HG03108 (cell line): ENCODE results near the gene SLC22A4.

ENCODE experiments used
- ATAC-seq: cut with Tn5 transposase; IDR thresholded peaks from one replicate; pipeline ENCODE4 v1.9.1; 2021; ENCODE audit warnings: moderate library complexity; ENCODE audit not compliant: unreplicated experiment

Gene SLC22A4

GRCh38 chr5:132293992-132294727 is at the start of gene SLC22A4:
TSS of gene SLC22A4 (plus strand) at chr5:132294394. CDS start at chr5:132294617, 223 bp downstream.
- peak; percentile 59 for ATAC-seq

DNA sequence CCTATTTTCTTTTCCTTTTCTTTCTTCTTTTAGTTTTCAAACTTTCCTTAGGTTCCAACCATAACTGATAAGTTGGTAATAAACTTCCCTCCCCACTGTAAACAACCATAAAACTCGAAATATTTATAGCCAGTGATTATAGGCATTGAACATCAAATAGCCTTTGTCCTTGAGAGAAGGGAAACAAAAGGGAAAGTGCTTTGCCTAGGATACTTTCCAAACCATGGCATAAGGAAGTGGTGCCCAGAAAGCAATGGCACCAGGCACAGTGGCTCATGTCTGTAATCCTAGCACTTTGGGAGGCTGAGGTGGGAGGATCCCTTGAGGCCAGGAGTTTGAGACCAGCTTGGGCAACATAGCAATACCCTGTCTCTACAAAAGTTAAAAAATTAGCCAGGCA is 48.6 kb upstream of the SLC22A4 start:
- no peak for ATAC-seq

- no peak for ATAC-seq
Observed at GRCh38 chr5:132246806-132247205, 47.4 kb upstream of the SLC22A4 start.

- no peak for ATAC-seq
Observed at GRCh38 chr5:132250547-132250946, 43.6 kb upstream of the SLC22A4 start.

GRCh38 chr5:132251220-132251725 is 42.9 kb upstream of the SLC22A4 start:
- no peak for ATAC-seq

GRCh38 chr5:132253008-132253441 is 41.2 kb upstream of the SLC22A4 start:
- ATAC-seq, result no peak

DNA sequence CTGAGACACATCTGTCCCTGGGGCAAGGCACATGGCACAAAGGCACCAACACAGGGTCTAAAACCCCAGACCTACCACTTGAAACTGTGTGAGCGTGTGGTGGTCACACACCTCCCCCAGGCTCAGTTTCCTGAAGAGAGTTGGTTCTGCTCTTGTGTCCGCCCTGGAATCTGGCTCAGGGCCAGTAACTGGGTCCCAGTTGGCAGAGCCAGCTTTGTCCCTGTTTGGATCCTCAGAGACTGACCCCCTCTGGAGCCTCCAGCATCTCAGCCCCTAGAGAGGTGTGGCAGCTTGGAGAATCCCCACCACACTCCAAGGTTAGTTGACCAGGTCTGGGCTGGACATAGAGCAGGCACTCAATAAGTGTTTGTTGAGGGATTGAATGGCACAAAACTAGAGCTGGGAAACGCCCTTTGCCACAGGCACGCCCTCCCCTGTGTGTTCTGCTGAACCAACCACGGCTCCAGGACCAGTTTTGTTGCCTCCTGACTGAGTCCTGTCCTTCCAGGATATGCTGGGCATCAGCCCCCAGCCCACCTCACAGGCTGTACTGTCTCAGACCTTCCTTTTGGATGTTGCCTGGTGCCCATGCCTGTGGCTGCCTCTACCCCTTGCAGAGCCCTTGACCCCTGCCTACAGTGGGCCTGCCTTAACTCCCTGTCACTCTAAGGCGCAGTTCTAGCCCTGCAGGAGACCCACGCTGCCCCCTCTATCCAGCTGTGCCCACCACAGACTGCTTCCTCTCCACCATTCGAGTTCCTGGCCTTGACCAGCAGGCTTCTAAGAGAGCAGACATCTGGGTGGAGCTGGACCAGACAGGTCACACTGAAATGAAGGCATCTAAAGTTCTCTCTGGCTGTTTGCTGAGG is 40.5 kb upstream of the SLC22A4 start:
- no peak for ATAC-seq

DNA sequence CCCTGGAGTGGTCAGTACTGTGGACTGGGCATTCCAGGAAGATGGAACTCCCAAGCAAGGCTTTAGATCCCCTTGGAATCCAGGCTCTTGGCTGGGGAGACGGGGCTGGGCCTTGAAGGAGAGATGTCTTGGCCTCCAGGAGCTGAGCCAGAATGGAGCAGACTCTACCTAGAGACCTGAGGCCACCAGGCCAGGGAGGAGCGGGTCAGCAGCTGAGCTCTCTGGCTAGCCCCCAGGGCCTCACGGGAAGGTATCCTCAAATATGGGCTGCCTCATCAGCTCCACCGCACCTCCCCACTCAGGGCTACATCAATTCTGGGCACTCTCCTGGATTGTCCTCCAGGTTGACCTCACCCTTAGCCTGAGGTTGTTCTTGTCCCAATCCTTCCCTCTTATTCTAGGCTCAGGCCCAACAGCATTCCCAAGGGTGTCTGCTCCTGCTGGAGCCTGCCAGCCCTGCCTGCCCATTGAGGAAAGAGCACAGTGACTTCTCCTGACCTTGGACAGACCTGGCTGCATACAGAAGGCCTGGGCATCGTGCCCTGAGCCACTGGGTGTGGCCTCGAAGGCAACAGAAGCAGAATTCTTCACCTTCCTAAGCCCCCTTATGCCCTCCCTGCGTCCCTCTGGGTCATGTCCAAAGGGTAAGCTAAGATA is 39.7 kb upstream of the SLC22A4 start:
- ATAC-seq, result no peak

- no peak for ATAC-seq
Observed at GRCh38 chr5:132256086-132256782, 38.0 kb upstream of the SLC22A4 start.

- no peak for ATAC-seq
Observed at GRCh38 chr5:132256783-132257130, 37.4 kb upstream of the SLC22A4 start.

DNA sequence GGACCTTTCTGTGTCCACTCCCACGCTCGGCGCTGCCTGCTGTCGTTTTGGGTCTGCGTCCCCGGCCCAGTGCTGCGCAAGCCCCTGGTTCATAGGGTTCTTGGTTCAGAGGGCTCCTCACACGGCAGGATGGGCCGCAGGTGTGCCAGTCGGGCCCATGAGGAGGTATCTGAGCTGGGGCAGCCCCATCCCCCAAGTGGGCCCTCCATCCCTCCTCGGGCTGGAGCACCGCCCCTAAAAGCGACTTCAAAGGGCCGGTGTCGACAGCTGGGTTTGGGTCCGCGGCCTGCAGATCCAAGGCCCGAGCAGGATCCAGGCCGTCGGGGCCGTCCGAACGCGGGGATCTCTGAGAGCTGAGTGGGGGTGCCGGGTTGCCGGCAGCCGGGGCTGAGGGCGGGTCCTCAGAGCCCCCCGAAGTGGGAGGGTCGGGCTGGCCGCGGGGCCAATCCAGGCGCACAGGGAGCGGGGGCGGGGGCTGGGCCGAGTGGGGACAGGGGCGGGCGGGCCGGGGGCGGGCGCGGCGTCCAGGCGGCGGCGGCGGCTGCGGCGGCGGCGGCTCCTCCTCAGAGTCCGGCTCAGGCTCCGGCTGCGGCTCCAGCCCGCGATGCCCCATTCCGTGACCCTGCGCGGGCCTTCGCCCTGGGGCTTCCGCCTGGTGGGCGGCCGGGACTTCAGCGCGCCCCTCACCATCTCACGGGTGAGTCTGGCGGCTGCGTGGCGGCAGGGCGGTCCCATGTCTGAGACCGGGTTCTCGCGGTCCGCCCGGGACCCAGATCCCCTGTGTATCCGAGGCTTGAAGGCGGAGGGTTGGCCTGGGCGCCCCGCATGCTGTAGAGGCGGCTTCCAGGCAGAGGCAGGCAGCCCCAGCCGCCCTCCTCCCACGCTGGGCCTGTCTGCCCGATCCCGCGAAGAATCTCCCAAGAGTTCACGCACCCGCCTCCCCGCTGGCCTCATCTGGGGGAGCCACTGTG is 36.8 kb upstream of the SLC22A4 start, which contains the start of gene PDLIM4:
TSS of gene PDLIM4 (plus strand) at position 566 of the 971 bp plus-strand sequence. CDS start at position 605, 39 bp downstream.
- no peak for ATAC-seq

- ATAC-seq, result no peak
Observed at GRCh38 chr5:132258102-132259068, 35.8 kb upstream of the SLC22A4 start.

GRCh38 chr5:132259069-132259851 is 34.9 kb upstream of the SLC22A4 start:
- ATAC-seq, result no peak

GRCh38 chr5:132260051-132260450 is 34.1 kb upstream of the SLC22A4 start:
- no peak for ATAC-seq

DNA sequence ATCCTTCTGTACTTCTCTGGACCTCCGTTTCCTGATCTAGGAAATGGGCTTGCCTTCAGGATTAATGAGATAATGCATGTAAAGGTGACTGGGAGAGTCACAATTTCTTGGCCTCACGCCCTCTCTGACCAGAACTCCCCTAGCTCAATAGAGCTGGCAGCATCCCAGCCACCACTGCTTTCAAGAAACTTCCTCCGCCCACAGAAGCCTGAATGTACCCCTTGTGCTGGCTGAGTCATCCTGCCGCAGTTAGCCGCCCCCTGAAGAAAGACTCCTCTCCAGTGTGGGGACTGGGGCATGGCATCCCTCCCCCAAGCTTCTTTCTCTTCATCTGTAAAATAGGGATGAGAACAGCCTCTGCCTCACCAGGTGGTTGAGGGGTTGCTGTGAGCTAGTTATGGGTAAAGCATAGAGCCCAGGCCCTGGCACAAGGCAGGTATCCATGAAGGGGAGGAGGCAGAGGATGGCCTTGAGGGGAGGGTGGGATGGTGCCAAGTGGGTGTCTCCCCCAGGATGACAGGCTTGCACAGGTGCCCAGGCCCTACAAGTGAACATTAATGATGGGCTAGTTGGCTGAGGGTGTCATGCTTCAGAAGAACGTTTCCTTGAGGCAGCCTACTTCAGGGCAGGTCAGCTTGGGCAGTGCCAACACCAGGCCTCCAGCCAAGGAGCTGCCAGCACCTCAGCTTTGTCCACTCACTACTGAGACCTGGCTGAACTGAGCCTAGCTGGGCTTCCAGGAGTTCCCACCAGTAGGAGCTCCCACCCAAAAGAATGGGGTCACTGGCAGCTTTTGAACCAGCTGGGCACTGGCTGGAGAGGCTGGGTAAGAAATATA is 33.3 kb upstream of the SLC22A4 start:
- ATAC-seq, result peak; percentile 49
